NOMO-1 treated with dmso at 0.1 percent for 144 hours (cell line): ENCODE data around the gene STRAP.
"Not testable (repeated sequence)": the region's sequence is repeated elsewhere in the genome, so short reads cannot be mapped to it uniquely, and the experiment has no call there.

Source experiments
- DNase-seq: peaks from one replicate; lab custom pipeline; 2025; ENCODE audit not compliant: unreplicated experiment; lab: John Stamatoyannopoulos, UW

Gene STRAP

GRCh38 chr12:15868186-15868585 is 14.0 kb upstream of the STRAP start:
- DNase-seq = no peak

GRCh38 chr12:15873556-15873955 is 8.6 kb upstream of the STRAP start:
- DNase-seq = no peak

GRCh38 chr12:15874556-15875145 is 7.5 kb upstream of the STRAP start:
- not testable (repeated sequence) for DNase-seq

- no peak for DNase-seq
Measured at GRCh38 chr12:15875863-15876262, 6.3 kb upstream of the STRAP start.

DNA sequence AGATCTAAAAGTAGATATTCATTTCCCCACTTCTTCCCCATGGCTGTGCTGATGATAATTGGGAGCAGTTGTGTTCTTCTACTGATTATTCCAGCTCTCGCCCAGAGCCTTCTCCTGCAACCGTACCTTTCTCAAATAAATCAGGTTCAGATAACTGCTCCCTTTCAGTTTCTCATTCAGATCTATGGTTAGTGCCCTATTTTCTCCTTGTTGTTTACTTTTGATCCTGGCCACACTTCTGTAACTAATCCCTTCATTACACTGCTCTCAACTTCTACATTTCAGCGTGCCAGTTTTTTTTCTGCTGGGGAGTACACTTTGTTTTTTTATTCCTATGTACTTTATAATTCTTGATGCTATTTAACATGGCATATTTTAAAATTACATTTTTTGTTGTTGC is 2.8 kb upstream of the STRAP start:
- no peak for DNase-seq

DNA sequence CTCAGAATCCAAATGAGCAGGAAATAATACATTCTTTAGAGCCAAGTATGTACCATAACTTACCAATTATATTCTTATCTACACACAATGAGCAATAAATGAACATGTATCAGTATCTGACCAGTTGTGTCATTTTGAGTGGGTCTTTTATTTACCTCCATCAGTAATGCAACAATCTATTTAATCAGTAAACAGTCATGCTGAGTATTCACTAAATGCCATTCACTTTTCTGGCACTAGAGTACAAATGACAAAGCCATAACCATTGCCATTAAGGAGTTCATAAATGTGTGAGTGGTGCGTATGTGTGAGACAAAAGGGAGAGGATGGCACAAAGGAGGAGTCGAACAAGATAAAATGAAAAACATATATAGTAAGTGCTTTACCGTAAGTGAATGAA is 1.5 kb upstream of the STRAP start:
- DNase-seq = no peak

- no peak for DNase-seq
Measured at GRCh38 chr12:15883536-15883935, 1.3 kb downstream of the STRAP start.

- no peak for DNase-seq
Measured at GRCh38 chr12:15886372-15887042, 4.3 kb downstream of the STRAP start.

DNA sequence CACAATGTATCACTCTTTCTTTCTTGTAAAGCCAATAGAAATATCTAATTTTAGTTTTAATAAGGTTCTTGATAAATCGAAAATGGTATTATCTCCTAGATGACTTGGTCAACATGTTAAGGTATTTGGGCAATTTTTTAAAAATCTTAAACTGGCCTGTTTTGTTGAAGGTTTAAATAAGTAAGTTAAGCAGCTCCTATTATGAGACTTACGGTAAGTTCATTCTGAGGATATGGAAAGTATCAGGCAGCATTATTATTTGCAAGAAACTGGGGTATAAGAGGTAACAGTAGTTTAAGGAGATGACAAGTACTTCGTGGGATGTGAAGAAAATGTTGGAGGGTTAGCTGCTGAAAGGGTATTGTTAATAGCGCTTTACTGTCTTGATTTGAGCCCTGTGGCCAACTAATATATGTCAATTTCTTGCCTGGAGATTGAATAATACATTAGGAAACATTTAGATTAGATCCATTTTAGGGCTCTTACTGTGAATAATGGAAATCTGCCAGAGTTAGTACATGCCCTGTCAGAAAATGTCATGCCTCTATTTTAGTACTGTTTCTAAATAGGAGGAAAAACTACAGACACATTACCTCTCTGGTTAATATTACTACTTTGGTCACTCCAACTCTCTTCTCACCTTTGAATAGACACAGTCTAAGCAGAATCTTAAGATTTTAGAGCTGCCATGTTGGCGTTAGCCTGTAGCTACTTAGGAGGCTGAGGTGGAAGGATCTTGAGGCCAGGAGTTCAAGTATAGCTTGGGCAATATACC is 5.0 kb downstream of the STRAP start:
- no peak for DNase-seq

- no peak for DNase-seq
Measured at GRCh38 chr12:15892645-15893259, 10.6 kb downstream of the STRAP start.

GRCh38 chr12:15893260-15893659 is 11.1 kb downstream of the STRAP start:
- DNase-seq = no peak

DNA sequence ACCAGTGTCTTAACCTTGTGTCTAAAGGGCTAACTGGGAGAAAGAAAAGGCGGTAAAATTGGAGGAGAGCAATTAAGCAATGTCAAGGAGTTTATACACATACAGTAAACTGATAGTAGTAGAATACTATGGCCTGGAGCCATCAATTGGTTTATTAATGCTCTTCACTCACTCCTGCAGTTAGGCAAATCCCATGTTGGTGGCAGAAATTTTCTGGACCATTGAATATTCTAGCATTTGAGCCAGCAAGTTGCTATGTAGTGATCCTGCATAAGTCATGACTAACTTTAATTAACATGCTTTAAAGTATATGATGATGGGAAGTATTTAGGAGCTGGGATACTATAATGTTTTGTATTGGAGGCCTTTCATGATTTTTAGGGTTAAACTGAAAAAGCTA is 14.7 kb downstream of the STRAP start:
- DNase-seq = no peak

GRCh38 chr12:15897433-15897832 is 15.2 kb downstream of the STRAP start:
- no peak for DNase-seq

GRCh38 chr12:15899282-15899870 is 17.2 kb downstream of the STRAP start:
- no peak for DNase-seq

GRCh38 chr12:15904378-15904920 is 22.3 kb downstream of the STRAP start:
- no peak for DNase-seq

GRCh38 chr12:15910468-15910863 is 28.3 kb downstream of the STRAP start:
- DNase-seq = no peak

GRCh38 chr12:15910864-15911721 is 28.9 kb downstream of the STRAP start, which contains the start of gene DERA:
DERA (plus strand) TSS chr12:15911332; CDS start chr12:15911384, 52 bp downstream.
- peak; percentile 50 for DNase-seq

GRCh38 chr12:15911931-15912330 is 29.7 kb downstream of the STRAP start:
- DNase-seq = not testable (repeated sequence)

GRCh38 chr12:15914131-15914530 is 31.9 kb downstream of the STRAP start:
- DNase-seq = not testable (repeated sequence)

DNA sequence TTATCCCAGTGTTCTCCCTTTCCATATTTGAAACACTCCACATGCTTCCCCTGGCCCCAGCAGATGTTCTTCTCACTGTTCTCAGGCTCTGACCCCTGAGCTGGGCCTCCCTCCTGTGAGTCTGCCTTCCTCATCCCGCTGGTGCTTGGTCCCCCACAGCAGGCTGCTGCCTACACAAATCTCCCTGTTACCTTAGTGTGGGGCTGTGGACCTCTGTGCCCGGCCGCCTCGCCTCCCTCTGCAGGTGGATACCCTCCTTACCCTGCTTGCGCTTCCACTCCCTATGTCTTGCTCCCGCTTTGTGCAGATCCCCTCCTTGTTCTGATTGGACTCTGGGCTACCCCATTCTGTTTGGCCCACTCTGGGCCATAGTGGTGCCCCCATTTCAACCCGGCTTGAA is 35.9 kb downstream of the STRAP start:
- DNase-seq = no peak
